Measurements from ENCODE around the gene NOL3.

DNA sequence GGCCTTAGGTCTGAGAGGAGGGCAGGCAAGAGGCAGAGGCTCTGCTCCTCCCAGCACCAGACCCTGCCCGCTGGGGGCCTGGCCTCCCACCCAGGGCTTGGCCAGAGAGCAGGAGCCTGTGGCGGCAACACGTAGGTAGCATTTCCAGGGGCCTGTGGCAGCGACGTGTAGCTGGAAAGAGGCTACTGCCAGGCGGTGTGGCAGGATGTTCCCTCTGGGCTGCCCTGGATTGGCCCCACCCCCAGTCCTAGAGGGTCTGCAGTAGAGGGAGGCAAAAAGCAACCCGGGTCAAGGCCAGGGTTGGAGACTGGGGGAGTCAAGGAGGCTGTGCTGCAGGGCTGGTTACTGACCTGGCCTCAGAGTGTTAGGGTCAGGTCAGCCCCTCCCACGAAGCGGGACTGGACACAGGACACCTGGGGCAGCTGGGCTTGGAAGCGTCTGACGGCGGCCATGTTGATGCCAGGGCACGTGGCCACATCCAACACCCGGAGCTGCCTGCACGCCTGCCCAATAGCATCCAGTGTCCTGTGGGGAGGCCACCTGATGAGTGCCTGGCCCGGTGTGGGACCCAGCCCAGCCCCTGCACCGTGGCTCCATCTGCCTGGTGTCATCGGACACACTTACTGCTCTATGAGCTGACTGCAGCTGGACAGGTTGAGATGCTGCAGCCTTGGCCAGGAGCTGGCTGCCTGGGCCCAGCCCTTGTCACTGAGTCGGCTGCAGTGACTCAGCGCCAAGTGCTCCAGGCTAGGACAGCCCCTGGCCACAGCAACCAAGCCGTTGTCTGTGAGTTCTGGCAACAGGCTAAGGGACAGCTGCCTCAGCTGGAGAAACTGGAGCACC is 37.1 kb downstream of the NOL3 start:
- TF ChIP-seq, protein P1, sequence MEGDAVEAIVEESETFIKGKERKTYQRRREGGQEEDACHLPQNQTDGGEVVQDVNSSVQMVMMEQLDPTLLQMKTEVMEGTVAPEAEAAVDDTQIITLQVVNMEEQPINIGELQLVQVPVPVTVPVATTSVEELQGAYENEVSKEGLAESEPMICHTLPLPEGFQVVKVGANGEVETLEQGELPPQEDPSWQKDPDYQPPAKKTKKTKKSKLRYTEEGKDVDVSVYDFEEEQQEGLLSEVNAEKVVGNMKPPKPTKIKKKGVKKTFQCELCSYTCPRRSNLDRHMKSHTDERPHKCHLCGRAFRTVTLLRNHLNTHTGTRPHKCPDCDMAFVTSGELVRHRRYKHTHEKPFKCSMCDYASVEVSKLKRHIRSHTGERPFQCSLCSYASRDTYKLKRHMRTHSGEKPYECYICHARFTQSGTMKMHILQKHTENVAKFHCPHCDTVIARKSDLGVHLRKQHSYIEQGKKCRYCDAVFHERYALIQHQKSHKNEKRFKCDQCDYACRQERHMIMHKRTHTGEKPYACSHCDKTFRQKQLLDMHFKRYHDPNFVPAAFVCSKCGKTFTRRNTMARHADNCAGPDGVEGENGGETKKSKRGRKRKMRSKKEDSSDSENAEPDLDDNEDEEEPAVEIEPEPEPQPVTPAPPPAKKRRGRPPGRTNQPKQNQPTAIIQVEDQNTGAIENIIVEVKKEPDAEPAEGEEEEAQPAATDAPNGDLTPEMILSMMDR (IDR thresholded peaks at IDR 0.05; ENCODE audit: low read depth, low read length, missing input control), result no peak
- TF ChIP-seq EGR1 (IDR thresholded peaks at IDR 0.05; ENCODE audit: low read depth in 2 of 2) (no peak), RAD21 (IDR thresholded peaks at IDR 0.05) (no peak), RXRA (IDR thresholded peaks at IDR 0.05) (no peak), JUND (IDR thresholded peaks at IDR 0.05) (no peak), TAF1 (conservative IDR thresholded peaks at IDR 0.05) (no peak), YY1 (IDR thresholded peaks at IDR 0.05) (no peak), GABPA (IDR thresholded peaks at IDR 0.05 in 1 of 2, conservative IDR thresholded peaks at IDR 0.05 in 1 of 2) (no peak), FOXA1 (IDR thresholded peaks at IDR 0.05) (no peak), REST (IDR thresholded peaks at IDR 0.05) (no peak), SP1 (IDR thresholded peaks at IDR 0.05) (no peak)
- TF ChIP-seq, protein P2, sequence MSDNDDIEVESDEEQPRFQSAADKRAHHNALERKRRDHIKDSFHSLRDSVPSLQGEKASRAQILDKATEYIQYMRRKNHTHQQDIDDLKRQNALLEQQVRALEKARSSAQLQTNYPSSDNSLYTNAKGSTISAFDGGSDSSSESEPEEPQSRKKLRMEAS (IDR thresholded peaks at IDR 0.05), result no peak

Measured in liver (tissue), 3 donors.